KG1 (cell line): ENCODE results near the gene DNPH1.

Experiments
- DNase-seq: peaks from one replicate; lab custom pipeline; 2025; lab: John Stamatoyannopoulos, UW

DNPH1 gene

GRCh38 chr6:43263314-43264178, 34.3 kb upstream of the DNPH1 start:
- peak; percentile 24 for DNase-seq

- DNase-seq: no peak
These were observed 33.6 kb upstream of the DNPH1 start for GRCh38 chr6:43262780-43263313.

- no peak for DNase-seq
These were observed 32.9 kb upstream of the DNPH1 start for GRCh38 chr6:43262000-43262779.

GRCh38 chr6:43261198-43261597, 31.9 kb upstream of the DNPH1 start:
- no peak for DNase-seq

DNA sequence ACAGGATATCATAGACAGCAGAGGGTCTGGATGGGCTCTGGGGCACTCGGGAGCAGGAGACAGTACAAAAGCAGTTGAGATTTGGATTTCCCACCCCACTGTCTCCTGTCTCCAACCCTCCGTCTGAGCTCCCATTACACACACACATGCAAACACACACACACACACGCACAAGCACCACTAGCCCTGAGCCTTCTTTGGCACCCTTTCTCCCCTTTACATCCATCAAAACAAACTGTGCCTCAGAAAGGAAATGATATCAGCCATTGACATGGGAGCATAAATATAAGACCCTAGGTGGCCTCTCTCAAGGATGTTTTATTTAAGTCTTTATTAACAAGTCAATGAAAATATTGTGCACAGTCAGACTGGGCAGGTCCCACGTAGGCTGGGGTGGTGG, 31.5 kb upstream of the DNPH1 start:
- DNase-seq: no peak

DNA sequence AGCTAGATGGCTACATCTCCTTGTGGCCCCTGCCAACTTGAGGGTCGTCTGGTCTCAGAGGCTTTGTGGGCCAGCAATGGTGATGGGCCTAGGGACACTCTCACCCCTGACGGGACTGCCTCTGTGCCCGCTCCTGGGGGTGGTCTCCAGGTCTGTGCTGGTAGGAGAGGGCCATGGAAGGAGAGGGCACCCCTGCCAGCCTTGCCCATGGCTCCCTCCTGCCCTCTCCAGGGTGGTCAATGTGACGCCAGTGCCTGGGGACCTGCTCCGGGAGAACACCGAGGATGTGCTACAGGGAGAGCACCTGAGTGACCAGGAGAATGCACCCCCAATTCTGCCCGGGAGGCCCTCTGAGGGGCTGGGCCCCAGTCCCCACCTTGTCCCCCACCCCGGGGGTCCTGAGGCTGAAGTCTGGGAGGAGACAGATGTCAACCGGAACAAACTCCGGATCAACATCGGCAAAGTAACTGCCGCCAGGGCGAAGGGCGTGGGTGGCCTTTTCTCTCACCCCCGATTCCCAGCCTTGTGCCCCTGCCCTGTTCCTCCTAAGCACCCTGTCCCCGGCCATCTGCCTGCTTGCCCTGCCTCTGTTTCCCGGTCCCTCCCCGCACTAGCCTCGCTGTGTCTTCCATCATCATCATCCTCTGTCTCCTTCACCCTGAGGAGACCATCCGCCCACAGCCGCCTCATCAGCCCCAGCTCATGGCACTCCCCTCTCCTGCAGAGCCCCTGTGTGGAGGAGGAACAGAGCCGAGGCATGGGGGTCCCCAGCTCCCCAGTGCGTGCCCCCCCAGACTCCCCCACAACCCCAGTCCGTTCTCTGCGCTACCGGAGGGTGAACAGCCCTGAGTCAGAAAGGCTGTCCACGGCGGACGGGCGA, 29.8 kb upstream of the DNPH1 start:
- no peak for DNase-seq

GRCh38 chr6:43258180-43258579, 28.9 kb upstream of the DNPH1 start:
- DNase-seq: no peak

DNA sequence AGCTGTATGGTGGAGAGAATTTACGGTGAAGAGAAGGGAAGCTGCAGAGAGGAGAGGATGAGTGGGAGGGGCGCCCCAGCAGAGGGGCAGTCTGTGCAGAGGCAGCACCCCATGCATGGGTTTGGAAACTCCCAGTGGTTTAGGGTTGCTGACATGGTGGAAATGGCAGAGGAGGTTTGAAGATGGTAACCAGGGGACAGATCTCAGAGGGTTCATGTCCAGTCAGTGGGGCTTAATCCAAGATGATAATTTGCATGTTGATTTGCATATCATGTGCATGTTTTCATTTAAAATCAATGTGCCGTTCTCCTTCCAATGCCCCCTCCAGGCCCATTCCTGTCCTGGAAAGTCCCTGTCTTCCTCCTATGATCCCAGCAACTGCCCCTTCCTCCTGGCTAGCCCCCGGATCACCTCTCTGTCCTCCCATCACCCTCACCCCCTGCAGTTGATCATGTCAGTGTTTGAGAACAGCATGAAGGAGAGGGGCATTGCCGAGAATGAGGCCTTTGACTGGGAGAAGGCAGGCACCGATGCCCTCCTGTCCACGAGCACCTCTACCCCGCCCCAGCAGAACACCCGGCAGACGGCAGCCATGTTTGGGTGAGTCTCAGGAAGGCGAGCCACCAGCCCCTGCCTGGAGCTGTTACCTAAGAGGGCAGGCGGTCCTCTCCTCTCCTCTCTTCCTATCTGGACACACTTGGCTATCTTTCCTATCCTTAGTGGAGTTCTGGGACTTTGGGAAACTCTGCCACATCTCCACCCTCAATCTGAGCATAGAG, 28.3 kb upstream of the DNPH1 start:
- DNase-seq: no peak

DNA sequence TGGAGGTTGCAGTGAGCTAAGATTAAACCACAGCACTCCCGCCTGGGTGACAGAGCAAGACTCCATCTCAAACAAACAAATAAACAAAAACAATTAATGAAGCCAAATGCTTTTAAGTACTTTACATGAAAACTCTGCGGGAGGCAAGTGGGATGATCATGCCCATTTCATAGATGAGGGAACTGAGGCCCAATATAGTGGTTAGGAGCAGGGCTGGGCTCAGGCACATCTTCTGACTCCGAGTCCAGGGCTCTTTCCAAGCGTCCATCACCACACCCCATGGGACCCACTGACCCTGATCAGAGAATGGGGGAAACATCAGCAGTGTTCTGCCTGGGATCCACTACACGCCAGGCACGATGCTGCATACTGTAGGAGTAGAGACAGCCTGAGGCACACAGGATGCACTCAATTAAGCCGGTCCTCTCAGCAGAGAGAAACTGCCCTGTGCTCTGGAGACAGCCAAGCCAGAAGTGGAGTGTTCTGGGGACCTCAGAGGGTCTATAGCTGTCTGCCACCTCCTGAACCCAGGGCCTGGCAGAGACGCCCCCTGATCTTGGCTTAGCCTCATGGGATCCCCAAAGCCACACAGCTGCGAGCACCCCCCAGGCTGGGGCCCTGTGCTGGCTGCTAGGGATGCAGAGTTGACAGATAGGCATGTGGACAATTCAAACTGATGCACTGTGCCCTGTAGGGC, 27.5 kb upstream of the DNPH1 start:
- DNase-seq: no peak

GRCh38 chr6:43255408-43256054, 26.2 kb upstream of the DNPH1 start:
- DNase-seq: no peak

- no peak for DNase-seq
These were observed 25.6 kb upstream of the DNPH1 start for GRCh38 chr6:43254846-43255245.

DNA sequence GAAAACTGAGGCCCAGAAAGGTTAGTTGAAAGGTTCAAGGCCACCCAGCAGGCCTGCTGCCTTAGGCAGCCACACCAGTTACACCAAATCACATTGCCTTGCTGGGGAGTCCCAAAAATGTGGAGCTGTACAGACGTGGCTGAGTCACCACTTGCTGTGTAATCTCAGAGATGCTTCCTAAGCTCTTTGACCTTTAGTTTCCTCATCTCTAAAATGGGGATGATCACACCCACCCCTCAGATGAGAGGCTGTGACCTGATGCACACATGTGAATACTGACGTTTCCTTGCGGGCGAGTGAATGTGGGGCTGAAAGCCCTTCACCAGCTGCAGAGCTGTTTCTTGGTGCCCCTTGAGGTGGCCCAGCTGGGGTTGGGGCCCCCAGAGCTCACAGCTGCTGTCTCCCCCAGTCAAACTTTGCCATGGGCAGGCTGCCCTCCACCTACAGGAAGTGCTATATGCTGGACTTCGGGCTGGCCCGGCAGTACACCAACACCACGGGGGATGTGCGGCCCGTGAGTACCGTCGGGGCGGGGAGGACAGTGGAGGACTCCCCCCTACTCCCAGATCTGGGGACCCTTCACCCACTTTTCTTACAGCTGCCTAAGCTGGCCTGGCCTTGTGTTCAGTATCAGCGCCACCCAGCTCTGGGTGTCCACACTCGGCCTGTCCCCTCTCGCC, 25.0 kb upstream of the DNPH1 start:
- no peak for DNase-seq

DNA sequence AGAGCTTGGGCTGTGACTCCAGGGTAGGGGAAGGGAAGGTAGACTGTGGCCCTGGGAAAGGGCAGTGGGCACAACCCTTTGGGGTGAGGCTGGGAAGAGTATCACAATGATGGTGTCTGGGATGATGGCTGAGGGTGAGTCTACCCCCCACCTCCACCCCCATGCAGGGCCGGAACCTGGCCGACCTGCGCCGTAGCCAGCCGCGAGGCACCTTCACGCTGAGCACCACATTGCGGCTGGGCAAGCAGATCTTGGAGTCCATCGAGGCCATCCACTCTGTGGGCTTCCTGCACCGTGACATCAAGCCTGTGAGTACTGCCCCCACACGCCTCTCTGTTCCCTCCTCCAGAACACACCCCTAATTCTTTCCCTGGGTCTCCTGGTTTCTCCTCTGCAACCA, 24.1 kb upstream of the DNPH1 start:
- no peak for DNase-seq

DNA sequence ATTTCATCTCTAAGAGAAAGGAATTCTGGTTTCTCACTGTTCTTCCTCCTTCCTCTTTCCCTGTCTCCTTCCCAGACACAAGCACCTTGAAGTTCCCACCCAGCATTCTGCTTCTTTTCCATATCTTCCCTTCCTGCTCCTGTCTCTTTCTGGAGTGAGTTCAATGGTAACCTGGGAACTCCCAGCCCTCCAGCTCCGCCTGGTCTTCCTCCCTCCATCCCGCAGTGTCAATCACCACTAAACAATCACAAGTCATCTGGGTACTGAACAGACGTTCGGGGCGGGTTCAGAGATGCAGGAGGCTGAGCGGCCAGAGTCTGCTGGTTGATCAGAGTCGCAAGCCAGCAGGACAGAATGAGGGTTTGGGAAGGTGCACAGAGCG, 21.7 kb upstream of the DNPH1 start:
- DNase-seq: no peak

DNA sequence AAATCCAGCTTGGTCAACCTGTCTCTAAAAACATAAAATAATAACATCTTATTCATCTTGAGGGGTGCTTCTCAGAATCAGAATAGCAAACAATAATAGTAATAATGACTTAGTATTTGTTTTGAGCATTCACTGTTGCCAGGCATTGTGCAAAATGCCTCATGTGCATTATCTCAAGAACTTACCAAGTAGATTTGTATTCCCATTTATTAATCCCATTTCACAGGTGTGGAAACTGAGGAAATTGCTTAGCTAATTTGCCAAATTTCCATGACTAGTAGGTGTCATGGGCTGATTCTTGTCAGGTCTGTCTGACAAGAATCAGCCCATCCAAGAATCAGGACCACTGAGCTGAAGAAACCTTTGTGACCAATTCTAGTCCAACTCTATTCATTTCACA, 19.5 kb upstream of the DNPH1 start:
- no peak for DNase-seq

DNA sequence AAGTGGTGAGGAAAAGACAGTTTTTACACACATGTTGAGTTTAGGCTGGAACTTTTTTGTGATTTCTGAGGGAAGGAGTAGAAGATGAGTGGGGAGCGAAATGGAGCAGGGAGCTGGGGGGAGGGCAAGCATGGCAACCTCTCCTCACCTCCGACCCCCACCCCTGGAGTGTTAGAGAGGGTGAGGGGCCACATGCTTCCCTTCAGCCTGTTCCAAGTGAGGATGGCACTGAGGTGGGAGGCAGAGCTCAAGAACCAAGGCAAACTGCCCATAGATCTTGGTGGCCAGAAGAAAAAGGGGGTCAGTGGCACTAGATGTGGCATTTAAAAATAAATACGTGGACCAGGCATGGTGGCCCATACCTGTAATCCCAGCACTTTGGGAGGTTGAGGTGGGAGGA, 18.8 kb upstream of the DNPH1 start:
- DNase-seq: no peak

DNA sequence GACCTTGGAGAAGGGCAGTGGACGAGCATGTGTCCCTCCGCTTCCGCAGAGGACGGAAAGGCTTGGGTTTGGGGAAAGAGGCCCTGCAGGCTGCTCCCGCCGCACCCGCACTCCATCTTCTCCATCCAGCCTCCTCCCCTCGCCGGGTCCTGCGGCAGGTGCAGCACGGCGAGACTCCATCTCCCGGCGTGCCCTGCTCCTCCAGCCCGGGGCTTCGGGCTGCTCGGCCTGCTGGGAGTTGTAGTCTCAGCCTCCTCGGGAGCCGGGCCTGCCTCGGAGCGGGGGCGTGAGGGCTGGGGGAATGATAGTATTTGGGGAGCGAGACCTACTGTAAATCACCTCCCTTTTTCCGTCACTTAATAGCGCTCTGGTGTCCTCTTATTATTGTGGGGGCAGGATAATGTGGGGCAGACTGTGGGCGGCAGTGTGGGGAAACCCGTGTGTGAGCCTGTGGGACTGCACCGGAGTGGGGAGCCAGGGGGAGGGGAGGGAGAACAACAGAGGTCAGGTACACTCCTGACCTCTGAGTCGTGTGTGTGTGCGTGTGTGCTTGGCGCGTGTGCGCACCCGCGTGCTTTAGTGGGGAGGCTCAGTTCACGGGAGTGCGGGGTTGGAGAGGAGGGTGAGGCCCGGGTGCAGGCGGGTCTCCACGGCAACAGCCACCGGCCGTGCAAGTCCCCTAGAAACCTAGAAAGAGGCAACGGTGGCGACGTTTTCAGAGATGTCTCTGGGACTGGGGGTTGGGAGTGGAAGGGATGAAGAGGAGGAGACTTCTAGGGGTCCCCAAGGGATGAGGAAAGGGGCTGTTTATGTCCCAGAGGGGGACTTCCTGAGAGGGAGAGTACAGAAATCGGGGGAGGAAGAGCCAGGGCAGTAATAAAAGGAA, 18.1 kb upstream of the DNPH1 start:
- DNase-seq: no peak

DNA sequence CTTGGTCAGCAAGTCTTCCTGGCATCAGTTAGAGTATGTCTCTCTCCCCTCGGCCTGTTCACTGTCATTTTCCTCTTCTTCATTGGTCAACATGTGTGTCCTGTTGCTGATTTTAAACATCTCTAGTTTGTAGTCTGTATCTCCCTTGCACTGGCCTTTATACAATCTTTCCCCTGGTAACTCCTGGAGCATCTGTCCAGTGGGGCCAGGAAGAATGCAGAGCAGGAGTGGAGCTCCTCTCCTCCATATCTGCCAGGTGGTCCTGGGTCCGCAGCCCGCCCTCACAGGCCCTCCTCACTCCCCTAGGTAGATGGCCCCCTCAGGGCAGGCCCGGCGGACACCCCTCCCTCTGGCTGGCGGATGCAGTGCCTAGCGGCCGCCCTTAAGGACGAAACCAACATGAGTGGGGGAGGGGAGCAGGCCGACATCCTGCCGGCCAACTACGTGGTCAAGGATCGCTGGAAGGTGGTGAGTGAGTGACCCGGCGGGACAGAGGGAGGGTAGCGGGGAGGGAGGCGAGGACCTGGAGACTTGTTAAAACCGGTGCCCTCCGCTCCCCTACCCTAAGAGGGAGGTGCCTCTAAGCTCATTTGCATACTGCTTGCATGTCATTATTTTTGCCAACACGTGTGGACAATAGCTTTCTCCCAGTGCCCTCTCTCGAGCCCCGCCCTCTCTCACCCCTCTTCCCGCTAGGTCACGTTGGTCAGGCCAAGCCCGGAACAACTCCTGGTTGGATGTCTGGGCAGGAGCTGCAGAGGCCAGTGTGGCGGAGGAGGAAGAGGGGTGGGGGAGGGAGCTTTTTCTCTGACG, 17.2 kb upstream of the DNPH1 start:
- no peak for DNase-seq
